Measurements from ENCODE around the gene LTBP3. TPM values are rescaled to one million over a fixed set of nuclear protein-coding genes. Genes with fewer than 3 reads are reported as not detected.
A peak's percentile ranks its signal among the peaks of the same experiment; 100 is the strongest.

Gene LTBP3
- 1.3 and 6.8 TPM in 2 replicates for total RNA-seq (2014; rRNA removed; shearing (Covaris generic); ENCODE audit: low replicate concordance)

- Histone ChIP-seq H3K4me3 (ENCODE audit: low read length) (peak within 1 kb of the TSS; percentile 43; the same call in 1 of the 2 replicates), H3K9ac (ENCODE audit: low read length) (peak within 1 kb of the TSS; percentile 47), H3K79me2 (ENCODE audit: low read length) (no peaks in the 10 kb centered on the region), H3K27ac (ENCODE audit: low read length) (no peak within 1 kb of the TSS), H3K36me3 (ENCODE audit: insufficient read depth, low read length) (no peaks in the 10 kb centered on the region), H3K4me2 (ENCODE audit: low read depth, low read length, poor library complexity, severe bottlenecking) (peak within 1 kb of the TSS; percentile 55), H3K27me3 (ENCODE audit: low read length) (no peaks in the 10 kb centered on the region), H3K9me3 (ENCODE audit: low read length) (no peaks in the 10 kb centered on the region), H2AFZ (ENCODE audit: low read length) (no peak within 1 kb of the TSS), H4K20me1 (ENCODE audit: insufficient read depth, low read depth, low read length) (no peaks in the 10 kb centered on the region), H3K4me1 (ENCODE audit: low read length) (peaks cover 19% of the 10 kb centered on the region), H3K9me2 (replicated peaks; ENCODE audit: insufficient read depth, low read length) (no peaks in the 10 kb centered on the region)
- DNase-seq = peak; percentile 56
Measured at GRCh38 chr11:65558002-65558929, at the start of gene LTBP3. LTBP3 (minus strand) TSS chr11:65558359; CDS start chr11:65557959, 400 bp downstream.

GRCh38 chr11:65606876-65607613, 48.9 kb upstream of the LTBP3 start:
- peaks cover 10% of the 10 kb centered on the region for H3K4me1 ChIP-seq (ENCODE audit: low read length)
- no peaks in the 10 kb centered on the region for H3K9me3 ChIP-seq (ENCODE audit: low read length)
- peaks cover 8% of the 10 kb centered on the region for H3K79me2 ChIP-seq (ENCODE audit: low read length)
- no peaks in the 10 kb centered on the region for H3K9me2 ChIP-seq (replicated peaks; ENCODE audit: insufficient read depth, low read length)
- H2AFZ ChIP-seq (ENCODE audit: low read length) = no peak overlapping the region
- H3K4me3 ChIP-seq (ENCODE audit: low read length) = no peak overlapping the region
- no peaks in the 10 kb centered on the region for H3K27me3 ChIP-seq (ENCODE audit: low read length)
- H3K9ac ChIP-seq (ENCODE audit: low read length) = no peak overlapping the region
- H3K27ac ChIP-seq (ENCODE audit: low read length) = no peak overlapping the region
- H3K4me2 ChIP-seq (ENCODE audit: low read depth, low read length, poor library complexity, severe bottlenecking) = no peak overlapping the region
- DNase-seq = peak; percentile 87
- peaks cover 15% of the 10 kb centered on the region for H3K36me3 ChIP-seq (ENCODE audit: insufficient read depth, low read length)
- no peaks in the 10 kb centered on the region for H4K20me1 ChIP-seq (ENCODE audit: insufficient read depth, low read depth, low read length)

GRCh38 chr11:65604258-65604657, 46.1 kb upstream of the LTBP3 start:
- DNase-seq = no peak
- Histone ChIP-seq H3K4me1 (ENCODE audit: low read length) (no peaks in the 10 kb centered on the region), H3K9me3 (ENCODE audit: low read length) (no peaks in the 10 kb centered on the region), H3K4me2 (ENCODE audit: low read depth, low read length, poor library complexity, severe bottlenecking) (no peak overlapping the region), H3K4me3 (ENCODE audit: low read length) (no peak overlapping the region), H3K79me2 (ENCODE audit: low read length) (no peaks in the 10 kb centered on the region), H3K36me3 (ENCODE audit: insufficient read depth, low read length) (peaks cover 15% of the 10 kb centered on the region), H4K20me1 (ENCODE audit: insufficient read depth, low read depth, low read length) (no peaks in the 10 kb centered on the region), H3K27me3 (ENCODE audit: low read length) (no peaks in the 10 kb centered on the region), H3K9me2 (replicated peaks; ENCODE audit: insufficient read depth, low read length) (no peaks in the 10 kb centered on the region), H2AFZ (ENCODE audit: low read length) (no peak overlapping the region), H3K27ac (ENCODE audit: low read length) (no peak overlapping the region), H3K9ac (ENCODE audit: low read length) (no peak overlapping the region)

DNA sequence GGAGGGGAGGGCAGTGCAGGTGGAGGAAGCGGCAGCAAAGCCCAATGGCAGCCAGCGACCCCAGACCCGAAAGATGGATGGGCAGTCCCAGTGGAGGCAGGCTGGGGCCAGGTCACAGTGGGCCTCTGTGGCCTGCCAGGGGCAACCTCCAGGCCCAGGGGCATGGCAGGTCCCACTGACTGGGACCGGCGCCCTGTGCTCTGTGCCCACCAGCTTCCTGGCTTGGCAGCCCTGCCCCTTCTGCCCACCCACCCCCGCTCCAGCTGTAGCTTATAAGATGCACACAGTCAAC, 41.7 kb upstream of the LTBP3 start:
- Histone ChIP-seq H3K4me1 (ENCODE audit: low read length) (peaks cover 12% of the 10 kb centered on the region), H4K20me1 (ENCODE audit: insufficient read depth, low read depth, low read length) (no peaks in the 10 kb centered on the region), H3K27ac (ENCODE audit: low read length) (no peak overlapping the region), H3K27me3 (ENCODE audit: low read length) (no peaks in the 10 kb centered on the region), H3K9me3 (ENCODE audit: low read length) (no peaks in the 10 kb centered on the region), H3K4me2 (ENCODE audit: low read depth, low read length, poor library complexity, severe bottlenecking) (no peak overlapping the region), H2AFZ (ENCODE audit: low read length) (no peak overlapping the region), H3K9me2 (replicated peaks; ENCODE audit: insufficient read depth, low read length) (no peaks in the 10 kb centered on the region), H3K79me2 (ENCODE audit: low read length) (no peaks in the 10 kb centered on the region), H3K36me3 (ENCODE audit: insufficient read depth, low read length) (no peaks in the 10 kb centered on the region), H3K9ac (ENCODE audit: low read length) (no peak overlapping the region), H3K4me3 (ENCODE audit: low read length) (no peak overlapping the region)
- DNase-seq = no peak

- Histone ChIP-seq H3K27ac (ENCODE audit: low read length) (no peak overlapping the region), H3K4me1 (ENCODE audit: low read length) (peaks cover 12% of the 10 kb centered on the region), H3K9me2 (replicated peaks; ENCODE audit: insufficient read depth, low read length) (no peaks in the 10 kb centered on the region), H3K9ac (ENCODE audit: low read length) (no peak overlapping the region), H3K79me2 (ENCODE audit: low read length) (no peaks in the 10 kb centered on the region), H2AFZ (ENCODE audit: low read length) (no peak overlapping the region), H3K4me3 (ENCODE audit: low read length) (no peak overlapping the region), H4K20me1 (ENCODE audit: insufficient read depth, low read depth, low read length) (no peaks in the 10 kb centered on the region), H3K27me3 (ENCODE audit: low read length) (no peaks in the 10 kb centered on the region), H3K4me2 (ENCODE audit: low read depth, low read length, poor library complexity, severe bottlenecking) (no peak overlapping the region), H3K36me3 (ENCODE audit: insufficient read depth, low read length) (no peaks in the 10 kb centered on the region), H3K9me3 (ENCODE audit: low read length) (no peaks in the 10 kb centered on the region)
- DNase-seq = no peak
Measured at GRCh38 chr11:65599216-65599954, 41.2 kb upstream of the LTBP3 start.

DNA sequence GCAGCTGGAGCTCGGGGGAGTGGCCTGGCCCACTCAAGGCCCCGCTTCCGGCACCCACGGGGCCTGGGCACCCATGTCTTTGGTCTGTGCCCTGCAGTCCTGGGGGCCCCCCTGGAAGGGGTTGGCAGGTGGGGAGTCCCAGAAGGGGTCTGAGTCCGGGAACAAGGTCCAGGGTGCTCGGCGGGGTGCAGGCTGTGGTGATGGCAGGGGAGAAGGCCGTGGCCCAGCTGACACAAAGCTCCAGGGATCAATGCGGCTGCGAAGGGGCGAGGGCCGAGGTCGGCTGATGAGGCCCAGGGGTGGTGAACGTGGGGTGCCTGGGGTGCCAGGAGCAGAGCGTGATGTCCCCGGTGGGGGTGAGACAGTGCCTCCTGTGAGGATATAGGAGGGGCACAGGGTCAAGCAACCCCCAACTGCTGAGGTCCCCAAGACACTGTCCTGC, 40.1 kb upstream of the LTBP3 start:
- H3K9me2 ChIP-seq (replicated peaks; ENCODE audit: insufficient read depth, low read length) = no peaks in the 10 kb centered on the region
- no peak overlapping the region for H3K4me2 ChIP-seq (ENCODE audit: low read depth, low read length, poor library complexity, severe bottlenecking)

DNA sequence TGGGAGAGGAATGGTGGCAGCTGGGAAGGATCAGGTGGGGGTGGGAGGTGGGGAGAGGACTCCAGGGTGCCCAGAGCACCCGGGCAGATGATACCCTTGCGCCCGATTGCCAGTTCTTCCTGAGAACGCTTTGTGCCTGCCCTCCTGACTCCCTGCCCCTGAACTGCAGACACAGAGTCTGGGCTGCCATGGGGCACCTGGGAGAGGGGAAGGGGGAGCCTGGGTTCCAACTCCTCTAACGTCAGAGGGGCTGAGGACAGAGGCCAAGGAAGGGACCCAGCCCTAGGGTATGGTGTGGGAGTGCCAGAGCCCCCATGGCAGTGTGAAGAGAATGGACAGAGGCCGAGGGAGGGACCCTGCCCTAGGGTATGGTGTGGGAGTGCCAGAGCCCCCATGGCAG, 38.4 kb upstream of the LTBP3 start:
- Histone ChIP-seq H3K27ac (ENCODE audit: low read length) (no peak overlapping the region), H3K36me3 (ENCODE audit: insufficient read depth, low read length) (no peaks in the 10 kb centered on the region), H3K79me2 (ENCODE audit: low read length) (no peaks in the 10 kb centered on the region), H4K20me1 (ENCODE audit: insufficient read depth, low read depth, low read length) (no peaks in the 10 kb centered on the region), H3K4me2 (ENCODE audit: low read depth, low read length, poor library complexity, severe bottlenecking) (no peak overlapping the region), H3K4me3 (ENCODE audit: low read length) (no peak overlapping the region), H3K4me1 (ENCODE audit: low read length) (peaks cover 12% of the 10 kb centered on the region), H3K9me3 (ENCODE audit: low read length) (no peaks in the 10 kb centered on the region), H3K9me2 (replicated peaks; ENCODE audit: insufficient read depth, low read length) (no peaks in the 10 kb centered on the region), H3K9ac (ENCODE audit: low read length) (no peak overlapping the region), H3K27me3 (ENCODE audit: low read length) (no peaks in the 10 kb centered on the region), H2AFZ (ENCODE audit: low read length) (no peak overlapping the region)
- no peak for DNase-seq

More for the DNA sequence above, 40.1 kb upstream of the LTBP3 start:
- DNase-seq = no peak
- Histone ChIP-seq H3K27me3 (ENCODE audit: low read length) (no peaks in the 10 kb centered on the region), H4K20me1 (ENCODE audit: insufficient read depth, low read depth, low read length) (no peaks in the 10 kb centered on the region), H3K4me1 (ENCODE audit: low read length) (peaks cover 12% of the 10 kb centered on the region), H3K79me2 (ENCODE audit: low read length) (no peaks in the 10 kb centered on the region), H3K27ac (ENCODE audit: low read length) (no peak overlapping the region), H3K4me3 (ENCODE audit: low read length) (no peak overlapping the region), H3K36me3 (ENCODE audit: insufficient read depth, low read length) (no peaks in the 10 kb centered on the region), H2AFZ (ENCODE audit: low read length) (no peak overlapping the region), H3K9me3 (ENCODE audit: low read length) (no peaks in the 10 kb centered on the region), H3K9ac (ENCODE audit: low read length) (no peak overlapping the region)
